HEK293 (cell line): ENCODE results near the gene CDH26.

Experiments
- ATF2 ChIP-seq: fragments of 450-650 bp; formaldehyde crosslinking; IDR thresholded peaks from 2 replicates; pipeline ENCODE4 v1.5.1; 2016; ENCODE audit warnings: missing biosample characterization, missing genetic modification characterization, low read depth
- GLI4 ChIP-seq: fragments of 450-650 bp; formaldehyde crosslinking; IDR thresholded peaks from 2 replicates; pipeline ENCODE4 v1.5.1; 2016; ENCODE audit warnings: missing biosample characterization, missing genetic modification characterization
- KLF8 ChIP-seq: fragments of 450-650 bp; formaldehyde crosslinking; IDR thresholded peaks from 2 replicates; pipeline ENCODE4 v1.5.1; 2016; ENCODE audit warnings: missing biosample characterization, missing genetic modification characterization
- PBX3 ChIP-seq: sonication (generic); formaldehyde crosslinking; IDR thresholded peaks from 2 replicates; pipeline ENCODE4 v1.8.1; 2022; ENCODE audit warnings: mild to moderate bottlenecking, moderate library complexity, missing genetic modification reagents
- SP3 ChIP-seq: fragments of 450-650 bp; formaldehyde crosslinking; IDR thresholded peaks from 2 replicates; pipeline ENCODE4 v1.5.1; 2016; ENCODE audit warnings: missing biosample characterization, missing genetic modification characterization
- ZBTB17 ChIP-seq: fragments of 450-650 bp; formaldehyde crosslinking; IDR thresholded peaks from 2 replicates; pipeline ENCODE4 v1.5.1; 2016; ENCODE audit warnings: missing biosample characterization, missing genetic modification characterization
- ZBTB44 ChIP-seq: fragments of 450-650 bp; IDR thresholded peaks from 2 replicates; pipeline ENCODE4 v1.5.1; 2018; ENCODE audit warnings: missing biosample characterization, mild to moderate bottlenecking, missing genetic modification characterization
- ZBTB48 ChIP-seq: fragments of 450-650 bp; formaldehyde crosslinking; IDR thresholded peaks from 2 replicates; pipeline ENCODE4 v1.5.1; 2016; ENCODE audit warnings: missing biosample characterization, missing genetic modification characterization
- ZBTB6 ChIP-seq: fragments of 450-650 bp; formaldehyde crosslinking; IDR thresholded peaks from 2 replicates; pipeline ENCODE4 v1.5.1; 2017; ENCODE audit warnings: missing biosample characterization, missing genetic modification characterization
- ZBTB8A ChIP-seq: fragments of 450-650 bp; formaldehyde crosslinking; IDR thresholded peaks from 2 replicates; pipeline ENCODE4 v1.5.1; 2016; ENCODE audit warnings: missing biosample characterization, missing genetic modification characterization
- ZFHX2 ChIP-seq: fragments of 450-650 bp; formaldehyde crosslinking; conservative IDR thresholded peaks from 2 replicates; pipeline ENCODE4 v1.5.1; 2016; ENCODE audit warnings: missing biosample characterization, missing genetic modification characterization
- ZFP69B ChIP-seq: fragments of 450-650 bp; formaldehyde crosslinking; IDR thresholded peaks from 2 replicates; pipeline ENCODE4 v1.5.1; 2016; ENCODE audit warnings: missing biosample characterization, missing genetic modification characterization
- ZNF112 ChIP-seq: fragments of 450-650 bp; formaldehyde crosslinking; IDR thresholded peaks from 2 replicates; pipeline ENCODE4 v1.5.0; 2017; ENCODE audit warnings: missing biosample characterization, missing genetic modification characterization
- ZNF114 ChIP-seq: fragments of 450-650 bp; formaldehyde crosslinking; IDR thresholded peaks from 2 replicates; pipeline ENCODE4 v1.5.0; 2017; ENCODE audit warnings: missing biosample characterization, missing genetic modification characterization
- ZNF121 ChIP-seq: fragments of 450-650 bp; formaldehyde crosslinking; IDR thresholded peaks from 2 replicates; pipeline ENCODE4 v1.5.1; 2016; ENCODE audit warnings: missing biosample characterization, missing genetic modification characterization
- ZNF132 ChIP-seq: fragments of 450-650 bp; formaldehyde crosslinking; IDR thresholded peaks from 2 replicates; pipeline ENCODE4 v1.5.1; 2017; ENCODE audit warnings: missing biosample characterization, missing genetic modification characterization, borderline replicate concordance
- ZNF202 ChIP-seq: fragments of 450-650 bp; formaldehyde crosslinking; IDR thresholded peaks from 2 replicates; pipeline ENCODE4 v1.5.1; 2016; ENCODE audit warnings: missing biosample characterization, missing genetic modification characterization, borderline replicate concordance
- ZNF266 ChIP-seq: fragments of 450-650 bp; formaldehyde crosslinking; IDR thresholded peaks from 2 replicates; pipeline ENCODE4 v1.5.1; 2016; ENCODE audit warnings: missing biosample characterization, missing genetic modification characterization, low read depth
- ZNF280C ChIP-seq: fragments of 450-650 bp; formaldehyde crosslinking; IDR thresholded peaks from 2 replicates; pipeline ENCODE4 v1.5.1; 2016; ENCODE audit warnings: missing biosample characterization, missing genetic modification characterization
- ZNF292 ChIP-seq: fragments of 450-650 bp; formaldehyde crosslinking; IDR thresholded peaks from 2 replicates; pipeline ENCODE4 v1.5.1; 2016; ENCODE audit warnings: low read depth, missing biosample characterization, missing genetic modification characterization, borderline replicate concordance
- ZNF302 ChIP-seq: fragments of 450-650 bp; formaldehyde crosslinking; IDR thresholded peaks from 2 replicates; pipeline ENCODE4 v1.5.1; 2016; ENCODE audit warnings: missing biosample characterization, missing genetic modification characterization, low read depth
- ZNF335 ChIP-seq: fragments of 450-650 bp; formaldehyde crosslinking; conservative IDR thresholded peaks from 2 replicates; pipeline ENCODE4 v1.5.1; 2016; ENCODE audit warnings: missing biosample characterization, missing genetic modification characterization
- ZNF394 ChIP-seq: fragments of 450-650 bp; formaldehyde crosslinking; IDR thresholded peaks from 2 replicates; pipeline ENCODE4 v1.5.1; 2016; ENCODE audit warnings: missing biosample characterization, missing genetic modification characterization, mild to moderate bottlenecking, moderate library complexity, borderline replicate concordance
- ZNF513 ChIP-seq: fragments of 450-650 bp; IDR thresholded peaks from 2 replicates; pipeline ENCODE4 v1.5.1; 2018; ENCODE audit warnings: missing biosample characterization, missing genetic modification characterization
- ZNF529 ChIP-seq: fragments of 450-650 bp; formaldehyde crosslinking; IDR thresholded peaks from 2 replicates; pipeline ENCODE4 v1.5.1; 2017; ENCODE audit warnings: missing genetic modification characterization, missing biosample characterization; ENCODE audit not compliant: insufficient replicate concordance
- ZNF585B ChIP-seq: fragments of 450-650 bp; formaldehyde crosslinking; IDR thresholded peaks from 2 replicates; pipeline ENCODE4 v1.5.1; 2016; ENCODE audit warnings: missing biosample characterization, missing genetic modification characterization
- ZNF596 ChIP-seq: fragments of 450-650 bp; IDR thresholded peaks from 2 replicates; pipeline ENCODE4 v1.5.0; 2018; ENCODE audit warnings: missing biosample characterization, mild to moderate bottlenecking, missing genetic modification characterization, moderate library complexity
- ZNF600 ChIP-seq: fragments of 450-650 bp; formaldehyde crosslinking; IDR thresholded peaks from 2 replicates; pipeline ENCODE4 v1.5.1; 2016; ENCODE audit warnings: missing biosample characterization, missing genetic modification characterization
- ZNF629 ChIP-seq: fragments of 450-650 bp; formaldehyde crosslinking; IDR thresholded peaks from 2 replicates; pipeline ENCODE4 v1.5.1; 2017; ENCODE audit warnings: missing biosample characterization, missing genetic modification characterization
- ZNF707 ChIP-seq: fragments of 450-650 bp; formaldehyde crosslinking; IDR thresholded peaks from 2 replicates; pipeline ENCODE4 v1.5.1; 2016; ENCODE audit warnings: missing biosample characterization, missing genetic modification characterization
- ZNF76 ChIP-seq: fragments of 450-650 bp; formaldehyde crosslinking; IDR thresholded peaks from 2 replicates; pipeline ENCODE4; 2016; ENCODE audit warnings: low read depth, missing biosample characterization, missing genetic modification characterization, borderline replicate concordance

The CDH26 gene

GRCh38 chr20:59933849-59934585 lies 24.2 kb upstream of the CDH26 start (continued):
- TF ChIP-seq ZNF280C (tag by site-specific recombination) (no peak), ZBTB17 (tag by site-specific recombination) (peak; percentile 91), ZBTB6 (no peak), PBX3 (CRISPR knock-in tag) (no peak; the same call in 1 of the 2 replicates), ZNF629 (tag by site-specific recombination) (peak; percentile 23), ZNF585B (tag by site-specific recombination) (no peak), ATF2 (tag by site-specific recombination) (no peak), ZNF302 (tag by site-specific recombination) (no peak), ZFP69B (peak; percentile 16; the same call in 1 of the 2 replicates), ZNF121 (no peak), ZNF76 (tag by site-specific recombination) (0 out of 2 replicates have a peak, but pooled peaks have one; percentile 17), ZNF112 (no peak), ZNF202 (tag by site-specific recombination) (peak; percentile 94), ZNF394 (tag by site-specific recombination) (no peak), ZNF335 (peak; percentile 80), ZNF266 (no peak), ZFHX2 (0 out of 2 replicates have a peak, but pooled peaks have one; percentile 19), ZNF114 (tag by site-specific recombination) (no peak), SP3 (tag by site-specific recombination) (no peak), ZNF292 (no peak), ZNF513 (tag by site-specific recombination) (no peak), ZNF707 (no peak), ZNF132 (no peak), ZBTB44 (tag by site-specific recombination) (no peak), ZNF596 (no peak), KLF8 (peak; percentile 30; the same call in 1 of the 2 replicates), ZNF529 (tag by site-specific recombination) (no peak), GLI4 (tag by site-specific recombination) (no peak), ZBTB8A (peak; percentile 85), ZNF600 (tag by site-specific recombination) (peak; percentile 30; the same call in 1 of the 2 replicates), ZBTB48 (tag by site-specific recombination) (0 out of 2 replicates have a peak, but pooled peaks have one; percentile 42)
